Ishikawa (cell line): ENCODE results near the gene MAEA.

Experiments
- CEBPB ChIP-seq: IDR thresholded peaks from 2 replicates; pipeline ENCODE4 v1.6.1; 2012
- CREB1 ChIP-seq: IDR thresholded peaks from 2 replicates; pipeline ENCODE4 v1.6.1; 2012; ENCODE audit warnings: low read depth
- EGR1 ChIP-seq: IDR thresholded peaks from 2 replicates; pipeline ENCODE4 v1.6.1; 2012
- EP300 ChIP-seq: IDR thresholded peaks from 2 replicates; pipeline ENCODE4 v1.6.1; 2012; ENCODE audit warnings: borderline replicate concordance
- FOXM1 ChIP-seq: IDR thresholded peaks from 2 replicates; pipeline ENCODE4 v1.6.1; 2012; ENCODE audit warnings: low read depth, borderline replicate concordance
- MAX ChIP-seq: IDR thresholded peaks from 2 replicates; pipeline ENCODE4 v1.6.1; 2012
- NFIC ChIP-seq: IDR thresholded peaks from 2 replicates; pipeline ENCODE4 v1.6.1; 2012
- RAD21 ChIP-seq: IDR thresholded peaks from 2 replicates; pipeline ENCODE4 v1.6.1; 2012; ENCODE audit warnings: low read depth
- REST ChIP-seq: IDR thresholded peaks from 2 replicates; pipeline ENCODE4 v1.6.1; 2012; ENCODE audit warnings: low read depth, mild to moderate bottlenecking
- TAF1 ChIP-seq: IDR thresholded peaks from 2 replicates; pipeline ENCODE4 v1.6.1; 2012; ENCODE audit warnings: low read depth, mild to moderate bottlenecking
- TCF12 ChIP-seq: IDR thresholded peaks from 2 replicates; pipeline ENCODE4 v1.6.1; 2012; ENCODE audit warnings: low read depth
- TEAD4 ChIP-seq: IDR thresholded peaks from 2 replicates; pipeline ENCODE4 v1.6.1; 2012
- USF1 ChIP-seq: IDR thresholded peaks from 2 replicates; pipeline ENCODE4 v1.6.1; 2012
- YY1 ChIP-seq: IDR thresholded peaks from 2 replicates; pipeline ENCODE4 v1.6.1; 2012; ENCODE audit warnings: low read depth
- ZBTB7A ChIP-seq: IDR thresholded peaks from 2 replicates; pipeline ENCODE4 v1.6.1; 2012; ENCODE audit warnings: low read depth

The MAEA gene

GRCh38 chr4:1289207-1290164 is at the start of gene MAEA:
MAEA (plus strand) TSS chr4:1289891; CDS start chr4:1289914, 23 bp downstream.
- TF ChIP-seq FOXM1, result peak; percentile 24; the same call in 1 of the 2 replicates
- TF ChIP-seq EP300, result no peak
- peak; percentile 94 for TF ChIP-seq YY1
- no peak for TF ChIP-seq TEAD4
- peak; percentile 25; the same call in 1 of the 2 replicates for TF ChIP-seq USF1
- peak; percentile 58 for TF ChIP-seq NFIC
- TF ChIP-seq CREB1, result peak; percentile 78
- TF ChIP-seq REST, result no peak
- peak; percentile 79 for TF ChIP-seq TAF1
- no peak for TF ChIP-seq CEBPB
- TF ChIP-seq EGR1, result no peak
- peak; percentile 37; the same call in 1 of the 2 replicates for TF ChIP-seq TCF12
- TF ChIP-seq ZBTB7A, result no peak
- no peak for TF ChIP-seq RAD21
- peak; percentile 44; the same call in 1 of the 2 replicates for TF ChIP-seq MAX

- TF ChIP-seq EP300 (no peak), TCF12 (no peak), TEAD4 (no peak), RAD21 (no peak), CEBPB (no peak), ZBTB7A (no peak), EGR1 (no peak), YY1 (no peak)
Observed at GRCh38 chr4:1239950-1240307, 49.8 kb upstream of the MAEA start.

- TF ChIP-seq CEBPB (no peak), USF1 (no peak), TAF1 (no peak), REST (no peak), RAD21 (no peak)
Observed at GRCh38 chr4:1240721-1241465, 48.8 kb upstream of the MAEA start.

- TF ChIP-seq YY1 (no peak), REST (no peak), EGR1 (no peak), NFIC (no peak), EP300 (no peak)
Observed at GRCh38 chr4:1241466-1241935, 48.2 kb upstream of the MAEA start.
